Glutamatergic neuron (in vitro differentiated cells): Measurements from ENCODE around the gene FAM234B. TPM values are rescaled to one million over a fixed set of nuclear protein-coding genes. Genes with fewer than 3 reads are reported as not detected.

Source experiments
- DNase-seq: peaks from one replicate; pipeline ENCODE4 v3.0.0; 2022
- H3K27ac Mint-ChIP-seq: one replicate; pipeline ENCODE4 v1.8.0; 2020; ENCODE audit warnings: mild to moderate bottlenecking, mixed read lengths, inconsistent platforms; ENCODE audit not compliant: unreplicated experiment
- H3K27me3 Mint-ChIP-seq: one replicate; pipeline ENCODE4 v1.8.0; 2020; ENCODE audit warnings: mild to moderate bottlenecking, moderate library complexity, mixed read lengths, inconsistent platforms; ENCODE audit not compliant: unreplicated experiment
- H3K36me3 Mint-ChIP-seq: one replicate; pipeline ENCODE4 v1.8.0; 2020; ENCODE audit warnings: mild to moderate bottlenecking, mixed read lengths, inconsistent platforms; ENCODE audit not compliant: unreplicated experiment
- H3K4me1 Mint-ChIP-seq: one replicate; pipeline ENCODE4 v1.8.0; 2020; ENCODE audit warnings: mild to moderate bottlenecking, low read depth, mixed read lengths, inconsistent platforms; ENCODE audit not compliant: unreplicated experiment
- H3K4me3 Mint-ChIP-seq: one replicate; pipeline ENCODE4 v1.8.0; 2020; ENCODE audit warnings: mild to moderate bottlenecking, mixed read lengths, inconsistent platforms; ENCODE audit not compliant: unreplicated experiment
- H3K9me3 Mint-ChIP-seq: one replicate; pipeline ENCODE4 v1.8.0; 2020; ENCODE audit warnings: mild to moderate bottlenecking, moderate library complexity, mixed read lengths, inconsistent platforms; ENCODE audit not compliant: unreplicated experiment
- total RNA-seq: library from RNA; stranded (reverse); fragmentation: NEBNext Ultra II Directional; extraction: Animal tissue kit (Norgen Biotek cat#: 25700); gene quantifications from one replicate; pipeline ENCODE4 v1.2.1, GENCODE V29; 2021; ENCODE audit not compliant: unreplicated experiment
- TF ChIP-seq, protein P1 (sequence below): fragments of 200-600 bp; sonication (generic); IDR thresholded peaks from one replicate; pipeline ENCODE4 v1.5.0; 2021; ENCODE audit not compliant: partially characterized antibody, unreplicated experiment

Gene FAM234B
- total RNA-seq, 1 donor from 2014 or later: 26.8 TPM

DNA sequence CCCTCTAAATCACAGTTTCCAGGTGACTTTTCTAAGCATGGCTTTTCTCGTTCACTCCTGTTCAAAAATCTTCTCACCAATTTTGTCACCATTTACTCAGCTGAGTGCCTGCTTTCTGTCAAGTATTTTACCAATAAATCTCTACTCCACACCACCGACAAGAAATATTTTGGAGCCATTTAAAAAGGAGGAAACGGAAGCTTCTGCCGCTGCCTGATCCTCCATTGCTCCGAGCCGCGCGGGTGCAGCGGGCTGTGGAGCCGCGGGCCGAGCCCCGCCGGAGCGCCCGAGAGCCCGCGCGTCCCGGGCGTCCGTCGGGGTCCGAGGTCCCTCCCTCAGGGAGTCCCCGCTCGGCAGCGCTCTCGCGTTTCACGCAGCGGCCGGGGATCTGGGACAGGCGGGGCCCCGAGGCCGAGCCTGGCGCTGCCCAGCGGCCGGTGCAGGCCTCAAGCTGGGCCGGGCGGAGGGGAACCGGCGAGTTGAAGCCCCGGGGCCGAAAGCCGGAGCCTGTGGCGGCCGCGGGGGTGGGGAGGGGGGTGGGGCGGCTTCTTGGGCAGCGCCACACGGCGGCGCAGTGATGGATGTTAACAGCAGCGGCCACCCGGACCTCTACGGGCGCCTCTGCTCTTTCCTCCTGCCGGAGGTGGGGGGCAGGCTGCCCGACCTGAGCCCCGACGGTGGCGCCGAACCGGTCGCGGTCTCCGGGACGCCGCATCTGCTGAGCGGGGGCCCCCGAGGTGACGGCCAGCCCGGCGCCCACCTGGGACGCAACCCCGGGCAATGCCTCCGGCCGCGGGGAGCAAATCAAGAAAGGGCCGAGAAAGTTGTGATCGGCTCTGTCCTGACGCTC, 43.0 kb upstream of the FAM234B start:
- H3K27ac Mint-ChIP-seq: peak overlapping the region; percentile 75
- peaks cover 5% of the 10 kb centered on the region for H3K36me3 Mint-ChIP-seq
- peak overlapping the region; percentile 94 for H3K4me3 Mint-ChIP-seq
- peaks cover 6% of the 10 kb centered on the region for H3K4me1 Mint-ChIP-seq
- peak; percentile 69 for DNase-seq
- peaks cover 5% of the 10 kb centered on the region for H3K9me3 Mint-ChIP-seq
- TF ChIP-seq, protein P1, sequence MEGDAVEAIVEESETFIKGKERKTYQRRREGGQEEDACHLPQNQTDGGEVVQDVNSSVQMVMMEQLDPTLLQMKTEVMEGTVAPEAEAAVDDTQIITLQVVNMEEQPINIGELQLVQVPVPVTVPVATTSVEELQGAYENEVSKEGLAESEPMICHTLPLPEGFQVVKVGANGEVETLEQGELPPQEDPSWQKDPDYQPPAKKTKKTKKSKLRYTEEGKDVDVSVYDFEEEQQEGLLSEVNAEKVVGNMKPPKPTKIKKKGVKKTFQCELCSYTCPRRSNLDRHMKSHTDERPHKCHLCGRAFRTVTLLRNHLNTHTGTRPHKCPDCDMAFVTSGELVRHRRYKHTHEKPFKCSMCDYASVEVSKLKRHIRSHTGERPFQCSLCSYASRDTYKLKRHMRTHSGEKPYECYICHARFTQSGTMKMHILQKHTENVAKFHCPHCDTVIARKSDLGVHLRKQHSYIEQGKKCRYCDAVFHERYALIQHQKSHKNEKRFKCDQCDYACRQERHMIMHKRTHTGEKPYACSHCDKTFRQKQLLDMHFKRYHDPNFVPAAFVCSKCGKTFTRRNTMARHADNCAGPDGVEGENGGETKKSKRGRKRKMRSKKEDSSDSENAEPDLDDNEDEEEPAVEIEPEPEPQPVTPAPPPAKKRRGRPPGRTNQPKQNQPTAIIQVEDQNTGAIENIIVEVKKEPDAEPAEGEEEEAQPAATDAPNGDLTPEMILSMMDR: no peak
- H3K27me3 Mint-ChIP-seq: peaks cover 8% of the 10 kb centered on the region

DNA sequence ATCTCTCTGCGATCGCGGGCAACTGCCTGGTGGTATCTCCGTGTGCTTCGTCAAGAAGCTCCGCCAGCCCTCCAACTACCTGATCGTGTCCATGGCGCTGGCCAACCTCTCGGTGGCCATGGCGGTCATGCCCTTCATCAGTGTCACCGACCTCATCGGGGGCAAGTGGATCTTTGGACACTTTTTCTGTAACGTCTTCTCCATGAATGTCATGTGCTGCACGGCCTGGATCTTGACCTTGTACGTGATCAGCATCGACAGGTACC, 42.5 kb upstream of the FAM234B start:
- H3K36me3 Mint-ChIP-seq: peaks cover 5% of the 10 kb centered on the region
- H3K9me3 Mint-ChIP-seq: peaks cover 5% of the 10 kb centered on the region
- peaks cover 6% of the 10 kb centered on the region for H3K4me1 Mint-ChIP-seq
- H3K27me3 Mint-ChIP-seq: peaks cover 8% of the 10 kb centered on the region
- DNase-seq: no peak
- peak overlapping the region; percentile 18 for H3K27ac Mint-ChIP-seq
- H3K4me3 Mint-ChIP-seq: peak overlapping the region; percentile 89
- TF ChIP-seq, protein P1: peak; percentile 11

DNA sequence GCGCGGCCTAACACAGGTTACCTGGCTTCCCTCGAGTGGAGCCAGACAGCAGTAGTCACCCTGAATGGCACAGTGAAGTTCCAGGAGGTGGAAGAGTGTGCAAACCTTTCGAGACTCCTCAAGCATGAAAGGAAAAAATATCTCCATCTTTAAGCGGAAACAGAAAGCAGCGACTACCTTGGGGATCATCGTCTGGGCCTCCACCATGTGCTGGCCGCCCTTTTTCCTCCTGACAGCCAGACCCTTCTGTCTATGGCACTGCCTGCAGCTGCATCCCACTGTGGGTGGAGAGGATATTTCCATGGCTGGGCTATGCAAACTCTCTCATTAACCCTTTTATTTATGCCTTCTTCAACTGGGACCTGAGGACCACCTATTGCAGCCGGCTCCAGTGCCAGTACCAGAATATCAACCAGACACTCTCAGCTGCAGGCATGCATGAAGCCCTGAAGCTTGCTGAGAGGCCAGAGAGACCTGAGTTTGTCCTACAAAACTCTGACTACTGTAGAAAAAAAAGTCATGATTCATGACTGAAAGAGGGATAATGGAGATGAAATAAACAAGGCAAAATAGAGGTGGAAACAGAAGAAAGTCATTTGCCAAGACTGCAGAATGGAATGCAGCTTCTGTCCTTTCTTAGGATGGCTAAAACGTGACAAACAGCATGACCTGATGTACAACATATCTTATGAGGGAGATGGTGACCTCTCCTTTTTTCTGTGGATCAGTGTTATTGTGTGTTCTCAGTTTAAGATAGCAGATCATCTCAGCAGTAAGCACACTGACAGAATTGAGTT, 41.7 kb upstream of the FAM234B start:
- Mint-ChIP-seq H3K27ac (peak overlapping the region; percentile 18), H3K4me3 (peak overlapping the region; percentile 89), H3K4me1 (peaks cover 6% of the 10 kb centered on the region), H3K27me3 (peaks cover 8% of the 10 kb centered on the region), H3K36me3 (peaks cover 5% of the 10 kb centered on the region), H3K9me3 (peaks cover 5% of the 10 kb centered on the region)
- TF ChIP-seq, protein P1: no peak
- no peak for DNase-seq

DNA sequence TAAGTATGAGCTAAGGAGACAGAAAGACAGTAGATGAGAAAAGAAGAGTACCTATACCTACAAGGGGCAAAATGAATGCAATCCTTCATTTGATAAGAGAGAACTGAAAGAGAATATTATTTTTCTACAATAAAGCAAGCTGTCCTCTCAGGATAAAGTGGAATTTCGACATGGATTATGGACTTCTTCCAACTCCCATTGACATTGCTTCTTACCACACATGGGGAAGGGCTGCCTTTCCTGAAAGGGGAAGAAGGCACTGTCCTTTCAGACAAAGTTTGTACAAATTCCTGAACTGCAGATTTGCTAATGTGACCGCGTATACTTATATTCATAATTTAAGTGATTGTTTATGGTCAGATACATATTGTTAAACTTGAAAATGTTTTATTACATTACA, 39.8 kb upstream of the FAM234B start:
- TF ChIP-seq, protein P1: no peak
- Mint-ChIP-seq H3K27me3 (peaks cover 8% of the 10 kb centered on the region), H3K27ac (no peak overlapping the region)

DNA sequence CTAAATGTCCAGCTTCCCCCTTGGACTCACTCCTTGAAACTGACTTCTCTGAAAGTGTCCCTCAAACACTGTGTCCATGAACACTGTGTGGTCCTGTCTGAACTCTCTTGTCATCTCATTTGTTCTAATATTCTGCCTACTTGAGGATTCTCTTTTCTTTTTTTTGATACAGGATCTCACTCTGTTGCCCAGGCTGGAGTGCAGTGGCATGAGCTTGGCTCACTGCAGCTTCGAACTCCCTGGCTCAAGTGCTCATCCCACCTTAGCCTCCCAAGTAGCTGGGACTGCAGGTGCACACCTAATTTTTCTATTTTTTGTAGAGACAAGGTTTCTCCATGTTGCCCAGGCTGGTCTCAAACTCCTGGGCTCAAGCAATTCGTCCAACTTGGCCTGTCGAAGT, 39.2 kb upstream of the FAM234B start:
- TF ChIP-seq, protein P1: no peak
- peaks cover 5% of the 10 kb centered on the region for H3K9me3 Mint-ChIP-seq
- peaks cover 8% of the 10 kb centered on the region for H3K27me3 Mint-ChIP-seq
- no peak for DNase-seq
- H3K27ac Mint-ChIP-seq: no peak overlapping the region
- peaks cover 6% of the 10 kb centered on the region for H3K4me1 Mint-ChIP-seq
- H3K36me3 Mint-ChIP-seq: peaks cover 5% of the 10 kb centered on the region
- H3K4me3 Mint-ChIP-seq: no peak overlapping the region

More for the DNA sequence above, 39.8 kb upstream of the FAM234B start:
- peaks cover 6% of the 10 kb centered on the region for H3K4me1 Mint-ChIP-seq
- peaks cover 5% of the 10 kb centered on the region for H3K9me3 Mint-ChIP-seq
- H3K36me3 Mint-ChIP-seq: peaks cover 5% of the 10 kb centered on the region
- no peak for DNase-seq
- H3K4me3 Mint-ChIP-seq: no peak overlapping the region
